ENCODE data around the gene BMPR1A. TPM values are rescaled to one million over a fixed set of nuclear protein-coding genes. Genes with fewer than 3 reads are reported as not detected.

BMPR1A gene
- total and polyA plus RNA-seq, 2 of the 4 experiments (the other 2 are of a cell fraction): 15.9 to 93.7 TPM

DNA sequence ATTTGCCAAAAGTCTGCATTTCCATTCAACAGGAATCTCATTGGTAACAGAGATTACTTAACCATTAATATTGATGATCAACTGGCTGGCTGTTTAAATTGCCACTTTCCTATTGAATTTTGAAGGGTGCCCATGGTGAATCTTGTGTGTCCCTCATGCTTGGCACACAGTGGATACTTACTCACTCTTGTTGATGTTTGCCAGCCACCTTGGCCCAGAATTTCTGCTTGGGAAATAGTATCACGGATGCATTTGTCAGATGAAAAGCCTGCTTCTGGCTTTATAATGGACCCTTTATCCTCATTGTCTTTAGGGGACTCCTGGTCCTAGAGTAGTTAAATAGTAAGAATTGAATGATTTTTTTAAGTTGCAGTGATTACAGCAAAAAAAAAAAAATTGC is 149.0 kb downstream of the BMPR1A start:
- no peak for DNase-seq
- CTCF ChIA-PET: interaction anchor here (0.6 to 0.8 kb wide), 3 partner anchors 24 to 212 kb away, joined by 4 to 6 read pairs (median 6); no protein-coding TSS in a partner anchor
- H3K56ac ChIP-seq (ENCODE audit: extremely low read depth, insufficient read depth, low read length): no peak overlapping the region

More for the DNA sequence above, 149.0 kb downstream of the BMPR1A start:
- no peak overlapping the region for H4K5ac ChIP-seq (ENCODE audit: low read depth, low read length)
- ATAC-seq (ENCODE audit: low read depth): no peak
- H2AK5ac ChIP-seq (ENCODE audit: low read depth, low read length): no peak overlapping the region
- no peak overlapping the region for H3K23ac ChIP-seq (ENCODE audit: low read depth, low read length)
- 0 out of 2 replicates have a peak, but pooled peaks cover 8% of the 10 kb centered on the region for H3K9me1 ChIP-seq (ENCODE audit: insufficient read depth, low read length)
- no peak overlapping the region for H2BK120ac ChIP-seq (ENCODE audit: low read depth, low read length)
- no peak overlapping the region for H2AFZ ChIP-seq (replicated peaks; ENCODE audit: low read length, poor library complexity)
- no peak overlapping the region for H3K27ac ChIP-seq (ENCODE audit: insufficient read depth, low read length)
- H4K91ac ChIP-seq (ENCODE audit: insufficient read depth, low read depth, low read length): no peak overlapping the region
- H3K4me3 ChIP-seq (ENCODE audit: insufficient read depth, low read depth, low read length): no peak overlapping the region
- no peak overlapping the region for H3K4me2 ChIP-seq (ENCODE audit: low read depth, low read length)
- no peak overlapping the region for H2BK15ac ChIP-seq (ENCODE audit: low read depth, low read length)
- peaks cover 6 to 16% of the 10 kb centered on the region in 2 experiments; a peak in 3 of 4 replicates for H3K79me1 ChIP-seq (ENCODE audit: low read depth in 1 of 2, low read length in 2 of 2)
- TF ChIP-seq NFE2L2 (IDR thresholded peaks at IDR 0.05; ENCODE audit: low read depth, low read length) (no peak), RAD21 (IDR thresholded peaks at IDR 0.05; ENCODE audit: low read length) (no peak), ELK1 (IDR thresholded peaks at IDR 0.05; ENCODE audit: borderline replicate concordance, low read depth, low read length) (no peak), POLR2A (IDR thresholded peaks at IDR 0.05; ENCODE audit: low read depth, low read length) (no peak), MAFK (IDR thresholded peaks at IDR 0.05; ENCODE audit: low read depth, low read length) (no peak), SMC3 (IDR thresholded peaks at IDR 0.05; ENCODE audit: low read depth, low read length) (no peak), BHLHE40 (IDR thresholded peaks at IDR 0.05; ENCODE audit: low read depth, low read length) (no peak), RFX5 (IDR thresholded peaks at IDR 0.05; ENCODE audit: low read depth, low read length) (no peak), MXI1 (IDR thresholded peaks at IDR 0.05; ENCODE audit: borderline replicate concordance, low read depth, low read length) (no peak), RCOR1 (IDR thresholded peaks at IDR 0.05; ENCODE audit: insufficient replicate concordance, low read length) (no peak), FOS (IDR thresholded peaks at IDR 0.05; ENCODE audit: low read depth, low read length) (no peak), MAZ (IDR thresholded peaks at IDR 0.05; ENCODE audit: borderline replicate concordance, low read depth, low read length) (no peak), CEBPB (IDR thresholded peaks at IDR 0.05; ENCODE audit: low read depth, low read length) (no peak), CHD1 (IDR thresholded peaks at IDR 0.05; ENCODE audit: low read depth, low read length) (no peak)
- TF ChIP-seq, protein P1, sequence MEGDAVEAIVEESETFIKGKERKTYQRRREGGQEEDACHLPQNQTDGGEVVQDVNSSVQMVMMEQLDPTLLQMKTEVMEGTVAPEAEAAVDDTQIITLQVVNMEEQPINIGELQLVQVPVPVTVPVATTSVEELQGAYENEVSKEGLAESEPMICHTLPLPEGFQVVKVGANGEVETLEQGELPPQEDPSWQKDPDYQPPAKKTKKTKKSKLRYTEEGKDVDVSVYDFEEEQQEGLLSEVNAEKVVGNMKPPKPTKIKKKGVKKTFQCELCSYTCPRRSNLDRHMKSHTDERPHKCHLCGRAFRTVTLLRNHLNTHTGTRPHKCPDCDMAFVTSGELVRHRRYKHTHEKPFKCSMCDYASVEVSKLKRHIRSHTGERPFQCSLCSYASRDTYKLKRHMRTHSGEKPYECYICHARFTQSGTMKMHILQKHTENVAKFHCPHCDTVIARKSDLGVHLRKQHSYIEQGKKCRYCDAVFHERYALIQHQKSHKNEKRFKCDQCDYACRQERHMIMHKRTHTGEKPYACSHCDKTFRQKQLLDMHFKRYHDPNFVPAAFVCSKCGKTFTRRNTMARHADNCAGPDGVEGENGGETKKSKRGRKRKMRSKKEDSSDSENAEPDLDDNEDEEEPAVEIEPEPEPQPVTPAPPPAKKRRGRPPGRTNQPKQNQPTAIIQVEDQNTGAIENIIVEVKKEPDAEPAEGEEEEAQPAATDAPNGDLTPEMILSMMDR (conservative IDR thresholded peaks at IDR 0.05; ENCODE audit: low read depth, low read length): no peak
- TF ChIP-seq, protein P2, sequence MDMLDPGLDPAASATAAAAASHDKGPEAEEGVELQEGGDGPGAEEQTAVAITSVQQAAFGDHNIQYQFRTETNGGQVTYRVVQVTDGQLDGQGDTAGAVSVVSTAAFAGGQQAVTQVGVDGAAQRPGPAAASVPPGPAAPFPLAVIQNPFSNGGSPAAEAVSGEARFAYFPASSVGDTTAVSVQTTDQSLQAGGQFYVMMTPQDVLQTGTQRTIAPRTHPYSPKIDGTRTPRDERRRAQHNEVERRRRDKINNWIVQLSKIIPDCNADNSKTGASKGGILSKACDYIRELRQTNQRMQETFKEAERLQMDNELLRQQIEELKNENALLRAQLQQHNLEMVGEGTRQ (IDR thresholded peaks at IDR 0.05; ENCODE audit: low read depth, low read length): no peak
- dilution Hi-C loops (cut with HindIII; ENCODE audit: low sequenced_read_pairs, unreplicated experiment) (no loop called here), intact Hi-C loops (cut with micrococcal nuclease) (no loop called here), in situ Hi-C loops (cut with MboI; ENCODE audit: low sequenced_read_pairs) (loop anchor here (10.0 kb wide), 1 partner anchor 501 kb away; no protein-coding TSS in a partner anchor)
- POLR2A ChIA-PET (ENCODE audit: unreplicated experiment): no interaction called here
- H3K4ac ChIP-seq (ENCODE audit: low read depth, low read length): no peak overlapping the region
- H3K9ac ChIP-seq (ENCODE audit: low read depth, low read length): no peak overlapping the region
- no peaks in the 10 kb centered on the region for H4K20me1 ChIP-seq (ENCODE audit: insufficient read depth, low read length)
- H3K18ac ChIP-seq (ENCODE audit: low read depth, low read length): no peak overlapping the region
- peaks cover 2% of the 10 kb centered on the region for H3K4me1 ChIP-seq (ENCODE audit: control insufficient read depth, insufficient read depth, low read length)
- 0 out of 2 replicates have a peak, but pooled peaks cover 2% of the 10 kb centered on the region for H3K9me3 ChIP-seq (ENCODE audit: control insufficient read depth, insufficient read depth, low read length)
- no TSS peak for BruUV-seq (replicated peaks)
- H2BK5ac ChIP-seq (ENCODE audit: low read depth, low read length, poor library complexity, severe bottlenecking): no peak overlapping the region
- no peak overlapping the region for H3K14ac ChIP-seq (replicated peaks; ENCODE audit: low read depth, low read length)
- WGBS, 2 experiments (ENCODE audit: extremely low coverage in 2 of 2, insufficient read length in 1 of 2): 100% methylated on average over 1 of the region's 1 CpG; no CpG with 5 or more reads in 1 of the 2 experiments
- no peak overlapping the region for H2BK20ac ChIP-seq (ENCODE audit: low read depth, low read length)
- H3K36me3 ChIP-seq (ENCODE audit: control insufficient read depth, insufficient read depth, low read length): peaks cover 22% of the 10 kb centered on the region
- H3K27me3 ChIP-seq (ENCODE audit: control insufficient read depth, insufficient read depth, low read length): no peaks in the 10 kb centered on the region
- H2AK9ac ChIP-seq (replicated peaks; ENCODE audit: low read depth, low read length, poor library complexity): no peak overlapping the region
- no peak overlapping the region for H4K8ac ChIP-seq (ENCODE audit: low read depth in 2 of 2, low read length in 2 of 2)
